ENCODE data around the gene DHRS3. TPM values are rescaled to one million over a fixed set of nuclear protein-coding genes. Genes with fewer than 3 reads are reported as not detected.

The DHRS3 gene
- total RNA-seq, 1 donor from 2014 or later = 214 TPM

DNA sequence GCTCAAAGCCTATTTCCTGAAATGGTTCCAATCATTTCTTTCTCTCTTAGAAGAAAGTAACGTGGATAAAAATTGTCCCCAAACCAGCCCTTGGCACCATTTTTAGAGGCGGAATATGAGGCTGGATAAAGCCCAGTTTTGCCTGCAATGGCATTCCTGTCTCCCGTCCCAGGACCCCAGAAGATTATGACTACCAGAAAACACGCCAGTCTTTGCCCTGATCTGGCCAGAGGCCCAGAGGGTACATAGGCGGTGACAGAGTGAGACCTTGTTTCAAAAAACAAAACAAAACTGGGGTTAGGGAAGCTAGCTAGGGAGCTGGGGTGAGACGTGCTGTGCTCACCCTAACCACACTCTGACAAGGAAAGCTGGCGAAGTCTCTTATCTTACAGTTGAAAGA is 25.8 kb upstream of the DHRS3 start, which contains the start of gene AADACL4:
Gene AADACL4 (plus strand): TSS at position 301 of the 400 bp plus-strand sequence. CDS start 462 bp downstream, outside the sequence.
- no peak for DNase-seq (ENCODE audit: low spot score, unreplicated experiment)
- H3K36me3 Mint-ChIP-seq (ENCODE audit: insufficient read depth) = peaks cover 5% of the 10 kb centered on the region

DNA sequence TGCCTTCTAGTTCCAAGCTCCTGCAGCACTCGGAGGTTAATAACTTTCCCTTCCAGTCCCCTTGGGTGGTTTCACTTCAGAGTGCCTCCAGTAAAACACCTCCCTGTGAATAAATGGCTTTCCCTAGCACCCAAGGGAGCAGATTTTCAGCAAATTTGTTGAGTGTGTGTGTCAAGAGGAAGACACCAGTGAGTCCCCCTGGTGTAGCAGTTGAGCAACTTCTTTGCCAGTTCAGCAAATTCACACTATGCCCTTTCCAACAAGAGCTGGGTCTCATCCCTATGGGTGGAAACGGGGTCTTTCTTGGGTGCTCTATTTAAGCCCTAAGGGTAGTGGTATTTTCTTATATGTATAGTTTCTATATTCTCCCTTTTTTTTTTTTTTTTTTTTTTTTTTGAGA is 25.1 kb upstream of the DHRS3 start:
- Mint-ChIP-seq H3K9me3 (ENCODE audit: low read depth) (peaks cover 19% of the 10 kb centered on the region), H3K4me1 (ENCODE audit: low read depth) (peaks cover 4% of the 10 kb centered on the region), H3K36me3 (ENCODE audit: insufficient read depth) (peaks cover 5% of the 10 kb centered on the region), H3K27ac (no peak overlapping the region), H3K4me3 (ENCODE audit: low read depth) (no peak overlapping the region), H3K27me3 (no peaks in the 10 kb centered on the region)
- no peak for DNase-seq (ENCODE audit: low spot score, unreplicated experiment)
- TF ChIP-seq, protein P1, sequence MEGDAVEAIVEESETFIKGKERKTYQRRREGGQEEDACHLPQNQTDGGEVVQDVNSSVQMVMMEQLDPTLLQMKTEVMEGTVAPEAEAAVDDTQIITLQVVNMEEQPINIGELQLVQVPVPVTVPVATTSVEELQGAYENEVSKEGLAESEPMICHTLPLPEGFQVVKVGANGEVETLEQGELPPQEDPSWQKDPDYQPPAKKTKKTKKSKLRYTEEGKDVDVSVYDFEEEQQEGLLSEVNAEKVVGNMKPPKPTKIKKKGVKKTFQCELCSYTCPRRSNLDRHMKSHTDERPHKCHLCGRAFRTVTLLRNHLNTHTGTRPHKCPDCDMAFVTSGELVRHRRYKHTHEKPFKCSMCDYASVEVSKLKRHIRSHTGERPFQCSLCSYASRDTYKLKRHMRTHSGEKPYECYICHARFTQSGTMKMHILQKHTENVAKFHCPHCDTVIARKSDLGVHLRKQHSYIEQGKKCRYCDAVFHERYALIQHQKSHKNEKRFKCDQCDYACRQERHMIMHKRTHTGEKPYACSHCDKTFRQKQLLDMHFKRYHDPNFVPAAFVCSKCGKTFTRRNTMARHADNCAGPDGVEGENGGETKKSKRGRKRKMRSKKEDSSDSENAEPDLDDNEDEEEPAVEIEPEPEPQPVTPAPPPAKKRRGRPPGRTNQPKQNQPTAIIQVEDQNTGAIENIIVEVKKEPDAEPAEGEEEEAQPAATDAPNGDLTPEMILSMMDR (IDR thresholded peaks at IDR 0.05; ENCODE audit: unreplicated experiment) = no peak

More for the DNA sequence above, 25.8 kb upstream of the DHRS3 start, which contains the start of gene AADACL4:
- H3K4me1 Mint-ChIP-seq (ENCODE audit: low read depth) = peaks cover 4% of the 10 kb centered on the region
- H3K9me3 Mint-ChIP-seq (ENCODE audit: low read depth) = peaks cover 19% of the 10 kb centered on the region
- H3K27ac Mint-ChIP-seq = no peak within 1 kb of the TSS
- TF ChIP-seq, protein P1 (IDR thresholded peaks at IDR 0.05; ENCODE audit: unreplicated experiment) = no peak
- H3K27me3 Mint-ChIP-seq = no peaks in the 10 kb centered on the region
- H3K4me3 Mint-ChIP-seq (ENCODE audit: low read depth) = no peak within 1 kb of the TSS

DNA sequence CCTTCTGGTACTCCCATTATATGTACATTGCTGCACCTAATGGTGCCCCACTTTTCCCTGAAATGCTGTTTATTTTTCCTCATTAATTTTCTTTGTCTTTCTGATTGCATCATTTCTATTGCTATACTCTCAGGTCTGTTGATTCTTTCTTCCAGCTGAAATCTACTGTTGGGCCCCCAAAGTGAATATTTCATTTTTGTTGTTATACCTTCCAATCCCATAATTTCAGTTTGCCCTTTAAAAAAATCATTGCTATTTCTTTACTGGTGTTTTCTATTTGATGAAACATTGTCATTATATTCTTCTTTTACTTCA is 22.9 kb upstream of the DHRS3 start:
- TF ChIP-seq, protein P1 (IDR thresholded peaks at IDR 0.05; ENCODE audit: unreplicated experiment) = no peak
- Mint-ChIP-seq H3K36me3 (ENCODE audit: insufficient read depth) (peaks cover 5% of the 10 kb centered on the region), H3K27ac (no peak overlapping the region), H3K4me1 (ENCODE audit: low read depth) (peaks cover 4% of the 10 kb centered on the region), H3K9me3 (ENCODE audit: low read depth) (peaks cover 19% of the 10 kb centered on the region), H3K4me3 (ENCODE audit: low read depth) (no peak overlapping the region), H3K27me3 (no peaks in the 10 kb centered on the region)
- DNase-seq (ENCODE audit: low spot score, unreplicated experiment) = no peak

DNA sequence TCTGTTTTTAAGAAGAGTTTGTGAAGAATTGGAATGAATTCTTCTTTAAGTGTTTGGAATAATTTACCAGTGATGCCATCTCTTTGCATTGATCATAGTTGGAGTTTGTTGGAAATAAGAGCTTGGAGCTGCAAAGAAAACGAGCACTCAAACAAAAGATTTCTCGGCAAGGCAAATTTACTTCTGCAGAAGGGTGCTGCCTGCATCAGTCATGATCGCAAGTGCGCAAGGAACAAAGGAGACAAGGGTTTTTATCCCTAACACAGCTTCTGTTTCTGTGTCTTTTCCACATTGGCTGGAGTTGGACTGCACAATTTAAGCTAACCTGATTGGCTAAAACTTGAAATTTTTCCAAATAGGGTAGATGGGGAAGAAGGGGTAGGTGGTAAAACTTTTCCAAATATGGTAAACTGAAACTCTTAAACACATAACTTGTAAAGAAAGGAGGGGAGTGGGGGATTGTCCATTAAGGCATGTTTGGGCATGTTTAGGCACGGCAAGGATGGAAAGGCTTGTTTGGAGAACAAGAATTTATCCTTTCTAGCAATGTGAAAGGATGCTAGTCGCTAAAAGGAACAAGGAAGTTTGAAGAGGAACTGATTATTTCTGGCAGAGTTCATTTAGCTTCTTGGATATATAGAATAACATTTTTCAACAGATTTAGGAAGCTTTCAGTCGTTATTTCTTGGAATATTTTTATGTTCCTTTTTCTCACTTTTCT is 22.4 kb upstream of the DHRS3 start:
- Mint-ChIP-seq H3K27me3 (no peaks in the 10 kb centered on the region), H3K27ac (no peak overlapping the region), H3K4me3 (ENCODE audit: low read depth) (no peak overlapping the region), H3K9me3 (ENCODE audit: low read depth) (peaks cover 19% of the 10 kb centered on the region), H3K36me3 (ENCODE audit: insufficient read depth) (peaks cover 5% of the 10 kb centered on the region), H3K4me1 (ENCODE audit: low read depth) (peaks cover 4% of the 10 kb centered on the region)
- no peak for DNase-seq (ENCODE audit: low spot score, unreplicated experiment)
- TF ChIP-seq, protein P1 (IDR thresholded peaks at IDR 0.05; ENCODE audit: unreplicated experiment) = no peak

DNA sequence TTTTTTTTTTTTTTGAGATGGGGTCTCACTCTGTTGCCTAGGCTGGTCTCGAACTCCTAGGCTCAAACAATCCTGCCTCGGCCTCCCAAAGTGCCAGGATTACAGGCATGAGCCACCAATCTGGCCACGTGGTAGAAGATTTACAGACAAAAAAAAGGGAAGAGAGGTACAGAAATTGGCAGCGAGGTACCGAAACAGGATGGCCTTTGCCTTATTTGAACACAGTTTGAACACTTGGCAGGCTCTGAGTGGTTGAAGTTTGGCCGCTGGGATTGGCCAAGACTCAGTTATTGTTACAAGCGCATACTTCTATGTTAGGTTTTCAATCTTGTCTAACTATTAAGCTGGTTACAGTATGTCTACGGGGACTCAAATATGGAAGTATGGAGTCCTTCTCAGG is 19.7 kb upstream of the DHRS3 start:
- Mint-ChIP-seq H3K4me3 (ENCODE audit: low read depth) (no peak overlapping the region), H3K9me3 (ENCODE audit: low read depth) (peaks cover 20% of the 10 kb centered on the region), H3K27ac (no peak overlapping the region), H3K4me1 (ENCODE audit: low read depth) (no peaks in the 10 kb centered on the region), H3K27me3 (no peaks in the 10 kb centered on the region), H3K36me3 (ENCODE audit: insufficient read depth) (peaks cover 5% of the 10 kb centered on the region)
- no peak for DNase-seq (ENCODE audit: low spot score, unreplicated experiment)
- TF ChIP-seq, protein P1 (IDR thresholded peaks at IDR 0.05; ENCODE audit: unreplicated experiment) = no peak

Data from progenitor cell of endocrine pancreas (in vitro differentiated cells).